Liver (tissue), 9 donors: ENCODE data around the gene RHOU. TPM values are rescaled to one million over a fixed set of nuclear protein-coding genes. Genes with fewer than 3 reads are reported as not detected.

ENCODE experiments used
- DNase-seq: peaks from one replicate; pipeline ENCODE4 v3.0.0-alpha.2; 2017; ENCODE audit warnings: low spot score
- H3K27ac ChIP-seq, 2 donors: one replicate each; pipeline ENCODE4 v1.7.0; 2013; ENCODE audit warnings: inconsistent platforms in 2 of 2, low read length in 2 of 2, control low read depth in 1 of 2, low read depth in 1 of 2, mild to moderate bottlenecking in 1 of 2
- H3K27me3 ChIP-seq, 4 donors: one replicate each; pipeline versions ENCODE4 v1.6.1 to v1.7.0; 2013; ENCODE audit warnings: low read length in 3 of 4, inconsistent platforms in 1 of 4, mild to moderate bottlenecking in 1 of 4, moderate library complexity in 1 of 4; ENCODE audit not compliant: control insufficient read depth in 4 of 4, insufficient read depth in 4 of 4
- H3K36me3 ChIP-seq, 4 donors: one replicate each; pipeline versions ENCODE4 v1.6.1 to v1.7.0; 2013; ENCODE audit warnings: low read length in 3 of 4, mild to moderate bottlenecking in 3 of 4, low read depth in 1 of 4, moderate library complexity in 1 of 4; ENCODE audit not compliant: control insufficient read depth in 4 of 4, insufficient read depth in 3 of 4
- H3K4me1 ChIP-seq, 4 donors: one replicate each; pipeline versions ENCODE4 v1.6.1 to v1.7.0; 2013; ENCODE audit warnings: low read length in 3 of 4, mild to moderate bottlenecking in 3 of 4, moderate library complexity in 1 of 4; ENCODE audit not compliant: control insufficient read depth in 4 of 4, insufficient read depth in 4 of 4
- H3K4me3 ChIP-seq, 3 donors: one replicate each; pipeline versions ENCODE4 v1.6.1 to v1.7.0; 2013; ENCODE audit warnings: low read length in 3 of 3, control low read depth in 1 of 3, low read depth in 1 of 3, mild to moderate bottlenecking in 1 of 3
- H3K9ac ChIP-seq, 2 donors: one replicate each; pipeline ENCODE4 v1.7.0; 2013; ENCODE audit warnings: low read length in 2 of 2, mild to moderate bottlenecking in 2 of 2, moderate library complexity in 2 of 2, control low read depth in 1 of 2, low read depth in 1 of 2
- H3K9me3 ChIP-seq, 4 donors: one replicate each; pipeline versions ENCODE4 v1.6.1 to v1.7.0; 2013; ENCODE audit warnings: low read length in 3 of 4; ENCODE audit not compliant: control insufficient read depth in 4 of 4
- EGR1 ChIP-seq, 2 donors: IDR thresholded peaks; 2 replicates each; pipeline ENCODE4 v1.6.1; 2016 to 2018; ENCODE audit warnings: antibody characterized with exemption in 2 of 2, low read depth in 2 of 2
- FOXA1 ChIP-seq: IDR thresholded peaks from 2 replicates; pipeline ENCODE4 v1.6.1; 2016; ENCODE audit warnings: antibody characterized with exemption
- FOXA2 ChIP-seq: IDR thresholded peaks from 2 replicates; pipeline ENCODE4 v1.6.1; 2016; ENCODE audit warnings: antibody characterized with exemption
- GABPA ChIP-seq, 2 donors: IDR thresholded peaks in 1 of 2; conservative IDR thresholded peaks in 1 of 2; 2 replicates each; pipeline ENCODE4 v1.6.1; 2016; ENCODE audit warnings: antibody characterized with exemption in 2 of 2, mild to moderate bottlenecking in 1 of 2, moderate library complexity in 1 of 2
- HNF4A ChIP-seq, 2 donors: conservative IDR thresholded peaks; 2 replicates each; pipeline ENCODE4 v1.6.1; 2016; ENCODE audit warnings: antibody characterized with exemption in 2 of 2, mild to moderate bottlenecking in 2 of 2
- HNF4G ChIP-seq: IDR thresholded peaks from 2 replicates; pipeline ENCODE4 v1.6.1; 2016; ENCODE audit warnings: antibody characterized with exemption
- JUND ChIP-seq, 2 donors: IDR thresholded peaks; 2 replicates each; pipeline ENCODE4 v1.6.1; 2016; ENCODE audit warnings: antibody characterized with exemption in 2 of 2
- NR2F2 ChIP-seq: IDR thresholded peaks from 2 replicates; pipeline ENCODE4 v1.6.1; 2016; ENCODE audit warnings: antibody characterized with exemption
- RXRA ChIP-seq, 2 donors: IDR thresholded peaks; 2 replicates each; pipeline ENCODE4 v1.6.1; 2017 to 2018; ENCODE audit warnings: antibody characterized with exemption in 2 of 2, mild to moderate bottlenecking in 1 of 2
- SP1 ChIP-seq: IDR thresholded peaks from 2 replicates; pipeline ENCODE4 v1.6.1; 2018; ENCODE audit warnings: antibody characterized with exemption, mild to moderate bottlenecking
- TAF1 ChIP-seq: conservative IDR thresholded peaks from 2 replicates; pipeline ENCODE4 v1.6.1; 2016; ENCODE audit warnings: antibody characterized with exemption, mild to moderate bottlenecking
- YY1 ChIP-seq: IDR thresholded peaks from 2 replicates; pipeline ENCODE4 v1.6.1; 2016; ENCODE audit warnings: antibody characterized with exemption, mild to moderate bottlenecking
- WGBS: extraction: QIAGEN DNeasy Blood & Tissue Kit; methylation state at CpG from one replicate; pipeline ENCODE4 v1.1.7; 2013; 5-methylcytosine and 5-hydroxymethylcytosine counted together
- polyA plus RNA-seq, 2 donors: library from polyadenylated mRNA; stranded (reverse) in 1 of 2; unstranded in 1 of 2; fragments of 200-250 nt in 1 of 2; fragments of >200 nt in 1 of 2; fragmentation: Nextera tagmentation in 1 of 2; extraction: Ambion mirVana in 1 of 2; gene quantifications; one replicate each; pipeline versions ENCODE4 v1.2.1 to v1.2.3, GENCODE V29; 2013 to 2015
- total RNA-seq, 2 donors: library from RNA; depleted of rRNA; stranded (reverse); fragments of >200 nt; gene quantifications; one replicate each; pipeline ENCODE4 v1.2.3, GENCODE V29; 2014
- TF ChIP-seq, protein P1 (sequence below): IDR thresholded peaks from 2 replicates; pipeline ENCODE4 v1.6.1; 2016; ENCODE audit warnings: antibody characterized with exemption
- TF ChIP-seq, protein P2 (sequence below): fragments of 150-350 bp; IDR thresholded peaks from 2 replicates; pipeline ENCODE4 v1.5.1; 2017; ENCODE audit warnings: improper control_type of control experiment, low read depth, low read length; ENCODE audit not compliant: missing input control
- TF ChIP-seq, protein P3 (sequence below): IDR thresholded peaks from 2 replicates; pipeline ENCODE4 v1.6.1; 2016; ENCODE audit warnings: antibody characterized with exemption
- TF ChIP-seq, protein P4 (sequence below): IDR thresholded peaks from 2 replicates; pipeline ENCODE4 v1.6.1; 2016; ENCODE audit warnings: antibody characterized with exemption, mild to moderate bottlenecking
- donor health status: healthy.
- donor health status: healthy.
- donor health status: healthy.
- donor health status: healthy.
- donor health status: healthy.

RHOU gene
- total and polyA plus RNA-seq, 4 donors: 6.4 to 12.0 (median 11.6) TPM

DNA sequence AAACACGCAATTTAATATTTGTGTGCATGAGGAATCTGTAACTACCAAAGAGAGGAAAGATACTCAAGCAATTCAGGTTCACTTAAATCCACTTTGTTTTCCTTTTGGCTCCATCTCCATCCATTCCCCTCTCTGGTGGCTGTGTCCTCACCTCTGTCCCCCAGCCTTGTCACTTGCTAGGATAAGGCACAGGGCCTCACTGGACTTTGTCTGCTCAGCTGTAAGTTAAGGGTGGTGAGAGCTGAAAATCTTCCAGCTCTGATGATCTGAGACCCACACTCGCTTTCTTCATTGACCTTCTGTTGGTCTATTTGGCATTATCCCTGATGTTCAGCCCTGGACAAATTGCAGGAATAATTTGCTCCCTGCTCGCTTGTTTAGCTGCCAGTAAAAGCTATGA, 56.5 kb downstream of the RHOU start:
- H3K4me3 ChIP-seq: no peak overlapping the region
- no peaks in the 10 kb centered on the region for H3K27me3 ChIP-seq
- H3K9me3 ChIP-seq: no peaks in the 10 kb centered on the region
- no peak overlapping the region for H3K9ac ChIP-seq
- H3K4me1 ChIP-seq: no peaks in the 10 kb centered on the region
- 98% methylated on average over 3 of the region's 3 CpGs for WGBS
- TF ChIP-seq SP1 (no peak), FOXA1 (no peak), FOXA2 (no peak), NR2F2 (no peak)
- TF ChIP-seq, protein P1, sequence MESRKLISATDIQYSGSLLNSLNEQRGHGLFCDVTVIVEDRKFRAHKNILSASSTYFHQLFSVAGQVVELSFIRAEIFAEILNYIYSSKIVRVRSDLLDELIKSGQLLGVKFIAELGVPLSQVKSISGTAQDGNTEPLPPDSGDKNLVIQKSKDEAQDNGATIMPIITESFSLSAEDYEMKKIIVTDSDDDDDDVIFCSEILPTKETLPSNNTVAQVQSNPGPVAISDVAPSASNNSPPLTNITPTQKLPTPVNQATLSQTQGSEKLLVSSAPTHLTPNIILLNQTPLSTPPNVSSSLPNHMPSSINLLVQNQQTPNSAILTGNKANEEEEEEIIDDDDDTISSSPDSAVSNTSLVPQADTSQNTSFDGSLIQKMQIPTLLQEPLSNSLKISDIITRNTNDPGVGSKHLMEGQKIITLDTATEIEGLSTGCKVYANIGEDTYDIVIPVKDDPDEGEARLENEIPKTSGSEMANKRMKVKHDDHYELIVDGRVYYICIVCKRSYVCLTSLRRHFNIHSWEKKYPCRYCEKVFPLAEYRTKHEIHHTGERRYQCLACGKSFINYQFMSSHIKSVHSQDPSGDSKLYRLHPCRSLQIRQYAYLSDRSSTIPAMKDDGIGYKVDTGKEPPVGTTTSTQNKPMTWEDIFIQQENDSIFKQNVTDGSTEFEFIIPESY: no peak
- TF ChIP-seq, protein P2, sequence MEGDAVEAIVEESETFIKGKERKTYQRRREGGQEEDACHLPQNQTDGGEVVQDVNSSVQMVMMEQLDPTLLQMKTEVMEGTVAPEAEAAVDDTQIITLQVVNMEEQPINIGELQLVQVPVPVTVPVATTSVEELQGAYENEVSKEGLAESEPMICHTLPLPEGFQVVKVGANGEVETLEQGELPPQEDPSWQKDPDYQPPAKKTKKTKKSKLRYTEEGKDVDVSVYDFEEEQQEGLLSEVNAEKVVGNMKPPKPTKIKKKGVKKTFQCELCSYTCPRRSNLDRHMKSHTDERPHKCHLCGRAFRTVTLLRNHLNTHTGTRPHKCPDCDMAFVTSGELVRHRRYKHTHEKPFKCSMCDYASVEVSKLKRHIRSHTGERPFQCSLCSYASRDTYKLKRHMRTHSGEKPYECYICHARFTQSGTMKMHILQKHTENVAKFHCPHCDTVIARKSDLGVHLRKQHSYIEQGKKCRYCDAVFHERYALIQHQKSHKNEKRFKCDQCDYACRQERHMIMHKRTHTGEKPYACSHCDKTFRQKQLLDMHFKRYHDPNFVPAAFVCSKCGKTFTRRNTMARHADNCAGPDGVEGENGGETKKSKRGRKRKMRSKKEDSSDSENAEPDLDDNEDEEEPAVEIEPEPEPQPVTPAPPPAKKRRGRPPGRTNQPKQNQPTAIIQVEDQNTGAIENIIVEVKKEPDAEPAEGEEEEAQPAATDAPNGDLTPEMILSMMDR: no peak
- TF ChIP-seq, protein P3, sequence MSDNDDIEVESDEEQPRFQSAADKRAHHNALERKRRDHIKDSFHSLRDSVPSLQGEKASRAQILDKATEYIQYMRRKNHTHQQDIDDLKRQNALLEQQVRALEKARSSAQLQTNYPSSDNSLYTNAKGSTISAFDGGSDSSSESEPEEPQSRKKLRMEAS: no peak
- no peaks in the 10 kb centered on the region for H3K36me3 ChIP-seq
- no peak for DNase-seq
- H3K27ac ChIP-seq: no peak overlapping the region

DNA sequence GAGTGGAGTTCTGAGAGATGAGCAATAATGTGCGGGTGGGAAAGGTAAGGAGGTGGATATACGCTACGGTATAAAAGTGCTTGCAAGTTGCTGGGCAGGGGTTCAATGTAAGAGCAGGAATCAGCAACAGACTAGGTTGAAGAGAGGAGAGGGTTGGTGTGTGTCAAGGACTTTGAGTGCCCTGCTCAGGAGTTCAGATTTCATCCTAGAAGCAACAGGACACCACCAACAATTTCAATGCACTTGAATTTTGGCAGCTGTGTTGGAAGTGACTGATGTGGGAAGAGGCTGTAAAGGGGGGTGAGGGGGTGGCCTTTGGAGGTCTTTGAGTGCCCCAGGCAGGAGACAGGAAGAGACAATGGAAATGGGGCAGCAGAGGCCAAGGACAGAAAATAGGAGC, 57.3 kb downstream of the RHOU start:
- no peak for DNase-seq
- 94% methylated on average over 3 of the region's 3 CpGs for WGBS
- TF ChIP-seq JUND (IDR thresholded peaks at IDR 0.05): no peak
- TF ChIP-seq, protein P4, sequence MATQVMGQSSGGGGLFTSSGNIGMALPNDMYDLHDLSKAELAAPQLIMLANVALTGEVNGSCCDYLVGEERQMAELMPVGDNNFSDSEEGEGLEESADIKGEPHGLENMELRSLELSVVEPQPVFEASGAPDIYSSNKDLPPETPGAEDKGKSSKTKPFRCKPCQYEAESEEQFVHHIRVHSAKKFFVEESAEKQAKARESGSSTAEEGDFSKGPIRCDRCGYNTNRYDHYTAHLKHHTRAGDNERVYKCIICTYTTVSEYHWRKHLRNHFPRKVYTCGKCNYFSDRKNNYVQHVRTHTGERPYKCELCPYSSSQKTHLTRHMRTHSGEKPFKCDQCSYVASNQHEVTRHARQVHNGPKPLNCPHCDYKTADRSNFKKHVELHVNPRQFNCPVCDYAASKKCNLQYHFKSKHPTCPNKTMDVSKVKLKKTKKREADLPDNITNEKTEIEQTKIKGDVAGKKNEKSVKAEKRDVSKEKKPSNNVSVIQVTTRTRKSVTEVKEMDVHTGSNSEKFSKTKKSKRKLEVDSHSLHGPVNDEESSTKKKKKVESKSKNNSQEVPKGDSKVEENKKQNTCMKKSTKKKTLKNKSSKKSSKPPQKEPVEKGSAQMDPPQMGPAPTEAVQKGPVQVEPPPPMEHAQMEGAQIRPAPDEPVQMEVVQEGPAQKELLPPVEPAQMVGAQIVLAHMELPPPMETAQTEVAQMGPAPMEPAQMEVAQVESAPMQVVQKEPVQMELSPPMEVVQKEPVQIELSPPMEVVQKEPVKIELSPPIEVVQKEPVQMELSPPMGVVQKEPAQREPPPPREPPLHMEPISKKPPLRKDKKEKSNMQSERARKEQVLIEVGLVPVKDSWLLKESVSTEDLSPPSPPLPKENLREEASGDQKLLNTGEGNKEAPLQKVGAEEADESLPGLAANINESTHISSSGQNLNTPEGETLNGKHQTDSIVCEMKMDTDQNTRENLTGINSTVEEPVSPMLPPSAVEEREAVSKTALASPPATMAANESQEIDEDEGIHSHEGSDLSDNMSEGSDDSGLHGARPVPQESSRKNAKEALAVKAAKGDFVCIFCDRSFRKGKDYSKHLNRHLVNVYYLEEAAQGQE: no peak
- no peak for TF ChIP-seq GABPA (IDR thresholded peaks at IDR 0.05 in 1 of 2, conservative IDR thresholded peaks at IDR 0.05 in 1 of 2)
- no peak for TF ChIP-seq YY1
- no peak for TF ChIP-seq TAF1
- no peak for TF ChIP-seq HNF4A (conservative IDR thresholded peaks at IDR 0.05)
- no peak for TF ChIP-seq EGR1 (IDR thresholded peaks at IDR 0.05; ENCODE audit: low read depth in 2 of 2)
- no peak for TF ChIP-seq NR2F2
- no peak for TF ChIP-seq SP1
- TF ChIP-seq, protein P1: no peak
- TF ChIP-seq, protein P3: no peak
- TF ChIP-seq HNF4G: no peak
- TF ChIP-seq FOXA1: no peak
- no peak for TF ChIP-seq FOXA2
- TF ChIP-seq, protein P2: no peak
- no peak for TF ChIP-seq RXRA (IDR thresholded peaks at IDR 0.05)
- Histone ChIP-seq H3K36me3 (no peaks in the 10 kb centered on the region), H3K27me3 (no peaks in the 10 kb centered on the region), H3K9me3 (no peaks in the 10 kb centered on the region), H3K4me3 (no peak overlapping the region), H3K27ac (no peak overlapping the region), H3K9ac (no peak overlapping the region), H3K4me1 (no peaks in the 10 kb centered on the region)
